ENCODE data around the gene KIF26B.

DNA sequence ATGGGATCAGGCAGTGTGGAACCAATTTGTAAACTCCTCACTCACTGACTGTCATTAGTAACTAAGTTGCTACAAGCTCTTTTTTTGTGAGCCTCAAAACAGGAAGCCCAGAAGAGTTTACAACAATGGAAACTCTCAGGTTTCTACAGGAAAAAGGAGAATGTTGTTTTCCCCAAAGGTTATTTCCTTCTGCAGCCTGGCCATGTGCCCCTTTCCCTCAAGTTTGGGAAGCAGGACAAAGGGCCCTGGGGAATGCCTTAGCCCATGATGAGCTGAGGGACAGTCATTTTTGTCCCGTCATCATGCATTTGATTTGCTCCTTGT lies 395.9 kb downstream of the KIF26B start:
- TF ChIP-seq, protein P1, sequence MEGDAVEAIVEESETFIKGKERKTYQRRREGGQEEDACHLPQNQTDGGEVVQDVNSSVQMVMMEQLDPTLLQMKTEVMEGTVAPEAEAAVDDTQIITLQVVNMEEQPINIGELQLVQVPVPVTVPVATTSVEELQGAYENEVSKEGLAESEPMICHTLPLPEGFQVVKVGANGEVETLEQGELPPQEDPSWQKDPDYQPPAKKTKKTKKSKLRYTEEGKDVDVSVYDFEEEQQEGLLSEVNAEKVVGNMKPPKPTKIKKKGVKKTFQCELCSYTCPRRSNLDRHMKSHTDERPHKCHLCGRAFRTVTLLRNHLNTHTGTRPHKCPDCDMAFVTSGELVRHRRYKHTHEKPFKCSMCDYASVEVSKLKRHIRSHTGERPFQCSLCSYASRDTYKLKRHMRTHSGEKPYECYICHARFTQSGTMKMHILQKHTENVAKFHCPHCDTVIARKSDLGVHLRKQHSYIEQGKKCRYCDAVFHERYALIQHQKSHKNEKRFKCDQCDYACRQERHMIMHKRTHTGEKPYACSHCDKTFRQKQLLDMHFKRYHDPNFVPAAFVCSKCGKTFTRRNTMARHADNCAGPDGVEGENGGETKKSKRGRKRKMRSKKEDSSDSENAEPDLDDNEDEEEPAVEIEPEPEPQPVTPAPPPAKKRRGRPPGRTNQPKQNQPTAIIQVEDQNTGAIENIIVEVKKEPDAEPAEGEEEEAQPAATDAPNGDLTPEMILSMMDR (IDR thresholded peaks at IDR 0.05): no peak
- TF ChIP-seq POLR2A (IDR thresholded peaks at IDR 0.05): no peak
